Vagina (tissue), 2 donors: ENCODE results near the gene DDX3X.

ENCODE experiments used
- CTCF ChIP-seq, 3 experiments: fragments of 450-650 bp in 2 of 3; fragments of 200-600 bp in 1 of 3; sonication (generic) in 1 of 3; IDR thresholded peaks; one replicate each; pipeline ENCODE4 v1.5.1; 2017 to 2019; ENCODE audit warnings: antibody characterized with exemption in 3 of 3, mild to moderate bottlenecking in 2 of 3, moderate library complexity in 2 of 3
- POLR2A ChIP-seq, 2 donors: fragments of 450-650 bp; IDR thresholded peaks; one replicate each; pipeline ENCODE4 v1.6.1; 2017; ENCODE audit warnings: antibody characterized with exemption in 2 of 2, mild to moderate bottlenecking in 2 of 2, moderate library complexity in 2 of 2
- POLR2AphosphoS5 ChIP-seq, 2 donors: sonication (generic); formaldehyde crosslinking; IDR thresholded peaks; one replicate each; pipeline ENCODE4 v1.9.0; 2017; ENCODE audit warnings: antibody characterized with exemption in 2 of 2, mild to moderate bottlenecking in 2 of 2, low read depth in 1 of 2; ENCODE audit not compliant: insufficient read depth in 1 of 2

- TF ChIP-seq CTCF (IDR thresholded peaks at IDR 0.05) (no peak), POLR2AphosphoS5 (IDR thresholded peaks at IDR 0.05; ENCODE audit: insufficient read depth in 1 of 2, low read depth in 1 of 2) (no peak), POLR2A (IDR thresholded peaks at IDR 0.05) (no peak)
These were observed 30.9 kb upstream of the DDX3X start for GRCh38 chrX:41303013-41303412.
